ENCODE results near the gene DAPK3.
"Not testable (repeated sequence)": the region's sequence is repeated elsewhere in the genome, so short reads cannot be mapped to it uniquely, and the experiment has no call there.

GRCh38 chr19:4011430-4011829 is 40.5 kb upstream of the DAPK3 start:
- TF ChIP-seq CTCF, POLR2A (IDR thresholded peaks at IDR 0.05): not testable (repeated sequence)
